Coronary artery (tissue), 2 donors: ENCODE data around the gene PCNP.
A peak's percentile ranks its signal among the peaks of the same experiment; 100 is the strongest.
"Not testable (repeated sequence)": the region's sequence is repeated elsewhere in the genome, so short reads cannot be mapped to it uniquely, and the experiment has no call there.

Experiments
- DNase-seq: peaks from one replicate; pipeline ENCODE4 v3.0.0-alpha.2; 2017; ENCODE audit warnings: low spot score
- H3K27ac ChIP-seq, 2 donors: fragments of 200-600 bp; sonication (generic); one replicate each; pipeline ENCODE4 v1.5.1; 2016 to 2019
- H3K4me3 ChIP-seq: fragments of 200-600 bp; sonication (generic); 2 replicates; pipeline ENCODE4 v1.5.1; 2016; ENCODE audit warnings: mild to moderate bottlenecking, moderate library complexity
- TF ChIP-seq, protein P1 (sequence below): fragments of 200-600 bp; sonication (generic); IDR thresholded peaks from one replicate; pipeline ENCODE4 v1.5.1; 2019; ENCODE audit warnings: antibody characterized with exemption

The PCNP gene

DNA sequence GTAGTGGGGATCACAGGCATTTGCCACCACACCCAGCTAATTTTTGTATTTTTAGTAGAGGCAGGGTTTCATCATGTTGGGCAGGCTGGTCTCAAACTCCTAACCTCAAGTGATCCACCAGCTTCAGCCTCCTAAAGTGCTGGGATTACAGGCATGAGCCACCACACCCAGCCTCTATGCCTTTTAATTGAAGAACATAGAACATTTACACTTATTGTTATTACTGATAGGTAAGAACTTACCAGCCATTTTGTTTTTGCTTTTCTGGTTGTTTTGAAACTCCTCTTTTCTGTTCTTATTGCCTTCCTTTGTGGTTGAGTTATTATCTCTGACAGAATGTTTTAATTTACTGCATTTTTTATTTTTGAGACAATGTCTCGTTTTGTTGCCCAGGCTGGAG is 29.2 kb downstream of the PCNP start:
- TF ChIP-seq, protein P1, sequence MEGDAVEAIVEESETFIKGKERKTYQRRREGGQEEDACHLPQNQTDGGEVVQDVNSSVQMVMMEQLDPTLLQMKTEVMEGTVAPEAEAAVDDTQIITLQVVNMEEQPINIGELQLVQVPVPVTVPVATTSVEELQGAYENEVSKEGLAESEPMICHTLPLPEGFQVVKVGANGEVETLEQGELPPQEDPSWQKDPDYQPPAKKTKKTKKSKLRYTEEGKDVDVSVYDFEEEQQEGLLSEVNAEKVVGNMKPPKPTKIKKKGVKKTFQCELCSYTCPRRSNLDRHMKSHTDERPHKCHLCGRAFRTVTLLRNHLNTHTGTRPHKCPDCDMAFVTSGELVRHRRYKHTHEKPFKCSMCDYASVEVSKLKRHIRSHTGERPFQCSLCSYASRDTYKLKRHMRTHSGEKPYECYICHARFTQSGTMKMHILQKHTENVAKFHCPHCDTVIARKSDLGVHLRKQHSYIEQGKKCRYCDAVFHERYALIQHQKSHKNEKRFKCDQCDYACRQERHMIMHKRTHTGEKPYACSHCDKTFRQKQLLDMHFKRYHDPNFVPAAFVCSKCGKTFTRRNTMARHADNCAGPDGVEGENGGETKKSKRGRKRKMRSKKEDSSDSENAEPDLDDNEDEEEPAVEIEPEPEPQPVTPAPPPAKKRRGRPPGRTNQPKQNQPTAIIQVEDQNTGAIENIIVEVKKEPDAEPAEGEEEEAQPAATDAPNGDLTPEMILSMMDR = no peak
- H3K27ac ChIP-seq = no peak overlapping the region
- no peak overlapping the region for H3K4me3 ChIP-seq
- DNase-seq = no peak

DNA sequence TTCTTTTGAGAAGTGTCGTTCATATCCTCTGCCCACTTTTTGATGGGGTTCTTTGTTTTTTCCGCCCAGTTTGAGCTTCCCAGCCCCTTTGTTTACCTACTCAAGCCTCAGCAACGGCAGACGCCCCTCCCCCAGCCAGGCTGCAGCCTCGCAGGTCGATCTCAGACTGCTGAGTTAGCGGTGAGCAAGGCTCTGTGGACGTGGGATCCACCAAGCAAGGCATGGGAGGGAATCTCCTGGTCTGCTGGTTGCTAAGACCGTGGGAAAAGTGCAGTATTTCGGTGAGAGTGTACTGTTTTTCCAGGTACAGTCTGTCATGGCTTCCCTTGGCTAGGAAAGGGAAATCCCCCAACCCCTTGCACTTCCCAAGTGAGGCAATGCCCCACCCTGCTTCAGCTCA is 31.4 kb downstream of the PCNP start:
- DNase-seq, H3K4me3 ChIP-seq, H3K27ac ChIP-seq: not testable (repeated sequence)

DNA sequence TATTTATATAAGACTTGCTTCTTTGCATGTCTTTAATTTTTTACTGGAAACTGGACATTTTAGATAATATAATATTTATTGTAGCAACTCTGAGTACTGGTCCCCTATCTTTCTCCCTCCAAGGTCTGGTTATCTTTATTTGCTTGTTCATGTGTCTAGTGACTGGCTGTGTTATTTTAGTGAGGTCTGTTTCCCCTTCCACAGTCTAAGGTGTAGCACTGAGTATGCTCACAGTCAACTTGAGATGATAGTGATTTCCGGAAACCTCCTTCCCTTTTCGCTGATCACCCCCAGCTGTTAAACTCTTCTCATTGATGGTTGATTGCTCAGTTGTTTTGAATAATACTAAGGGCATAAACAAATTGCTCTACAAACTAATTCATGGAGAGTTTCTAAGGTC is 37.0 kb downstream of the PCNP start:
- no peak for DNase-seq
- Histone ChIP-seq H3K4me3 (no peak overlapping the region), H3K27ac (no peak overlapping the region)
- TF ChIP-seq, protein P1 = no peak

DNA sequence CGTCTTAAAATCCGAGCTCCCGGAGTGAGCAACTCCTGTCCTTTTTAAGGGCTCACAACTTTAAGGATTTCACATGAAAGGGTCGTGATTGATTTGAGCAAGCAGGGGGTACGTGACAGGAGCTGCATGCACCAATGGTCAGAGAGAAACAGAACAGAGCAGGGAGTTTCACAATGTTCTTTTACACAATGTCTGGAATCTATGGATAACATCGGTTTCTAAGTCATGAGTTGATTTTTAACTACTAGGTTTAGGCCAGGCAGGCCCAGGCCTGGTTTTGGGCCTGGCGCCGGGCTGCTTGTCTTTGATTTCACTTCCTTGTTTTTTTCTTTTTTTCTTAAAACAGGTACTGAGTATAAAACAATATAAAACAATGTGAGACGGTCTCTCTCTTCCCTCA is 39.0 kb downstream of the PCNP start:
- H3K4me3 ChIP-seq, H3K27ac ChIP-seq, DNase-seq: not testable (repeated sequence)

DNA sequence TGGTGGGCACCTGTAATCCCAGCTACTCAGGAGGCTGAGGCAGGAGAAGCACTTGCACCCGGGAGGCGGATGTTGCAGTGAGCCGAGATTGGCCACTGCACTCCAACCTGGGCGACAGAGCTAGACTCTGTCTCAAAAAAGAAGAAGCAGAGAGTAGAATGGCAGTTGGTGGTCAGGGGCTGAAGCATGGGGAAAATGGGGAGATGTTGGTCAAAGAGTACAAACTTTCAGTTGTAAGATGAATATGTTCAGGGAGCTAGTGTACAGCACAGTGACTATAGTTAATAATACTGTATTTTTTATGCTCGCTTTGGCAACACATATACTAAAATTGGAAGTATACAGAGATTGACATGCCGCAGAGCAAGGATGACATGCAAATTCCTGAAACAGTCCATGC is 41.5 kb downstream of the PCNP start:
- H3K27ac ChIP-seq = no peak overlapping the region
- no peak overlapping the region for H3K4me3 ChIP-seq
- TF ChIP-seq, protein P1 = no peak
- DNase-seq = no peak

DNA sequence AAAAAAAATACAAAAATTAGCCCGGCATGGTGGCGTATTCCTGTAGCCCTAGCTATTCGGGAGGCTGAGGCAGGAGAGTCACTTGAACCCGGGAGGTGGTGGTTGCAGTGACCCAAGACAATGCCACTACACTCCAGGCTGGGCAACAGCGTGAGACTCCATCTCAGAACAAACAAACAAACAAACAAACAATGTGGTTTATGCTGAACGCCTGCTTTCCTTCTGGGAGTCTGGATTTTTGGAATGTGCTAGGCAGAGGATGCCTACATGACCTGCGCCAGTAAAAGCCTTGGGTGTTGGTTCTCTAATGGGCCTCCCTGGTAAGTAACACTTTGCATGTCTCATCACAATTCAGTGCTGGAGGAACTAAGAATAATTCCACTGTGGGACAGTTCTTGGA is 43.5 kb downstream of the PCNP start:
- DNase-seq = no peak
- Histone ChIP-seq H3K27ac (no peak overlapping the region), H3K4me3 (no peak overlapping the region)
- TF ChIP-seq, protein P1 = no peak

DNA sequence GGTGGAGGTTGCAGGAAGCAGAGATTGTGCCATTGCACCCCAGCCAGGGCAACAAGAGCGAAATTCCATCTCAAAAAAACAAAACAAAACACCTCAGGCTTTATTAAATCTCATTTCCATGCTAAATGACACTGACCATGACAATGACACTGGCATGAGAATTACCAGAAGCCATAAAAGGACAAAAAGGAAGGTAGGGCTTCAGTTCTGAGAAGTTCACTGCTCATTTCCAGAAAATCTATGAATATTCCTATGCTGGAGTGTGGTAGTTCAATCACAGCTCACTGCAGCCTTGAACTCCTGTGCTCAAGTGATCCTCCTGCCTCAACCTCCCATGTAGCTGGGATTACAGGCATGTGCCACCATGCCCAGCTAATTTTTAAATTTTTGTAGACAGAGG is 44.7 kb downstream of the PCNP start:
- TF ChIP-seq, protein P1 = no peak
- DNase-seq = peak; percentile 11
- Histone ChIP-seq H3K4me3 (no peak overlapping the region), H3K27ac (no peak overlapping the region)

DNA sequence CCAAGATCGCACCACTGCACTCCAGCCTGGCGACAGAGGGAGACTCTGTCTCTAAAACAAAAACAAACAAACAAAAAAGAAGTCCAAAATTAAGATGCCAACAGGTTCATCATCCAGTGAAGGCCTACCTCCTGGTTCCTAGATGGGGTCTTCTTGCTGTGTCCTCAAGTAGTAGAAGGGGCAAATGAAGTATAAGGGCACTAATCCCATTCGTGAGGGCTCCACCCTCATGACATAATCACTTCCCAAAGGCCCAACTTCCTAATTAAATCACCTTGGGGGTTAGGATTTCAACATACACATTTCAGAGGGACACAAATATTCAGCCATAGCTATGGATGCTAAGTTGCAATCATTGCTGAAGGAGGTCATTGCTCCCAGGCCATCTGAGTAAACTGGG is 45.8 kb downstream of the PCNP start:
- DNase-seq = peak; percentile 2
- Histone ChIP-seq H3K4me3 (no peak overlapping the region), H3K27ac (no peak overlapping the region)
- TF ChIP-seq, protein P1 = no peak
